Cardiac fibroblast (primary cell): ENCODE measurements around the gene RHPN2.
"Not testable (repeated sequence)": the region's sequence is repeated elsewhere in the genome, so short reads cannot be mapped to it uniquely, and the experiment has no call there.

ENCODE experiments used
- DNase-seq, 2 donors: peaks; one replicate each; pipeline versions ENCODE4 v3.0.0 to v3.0.0-alpha.2; 2010; ENCODE audit warnings: low read depth in 2 of 2
- H3K4me3 ChIP-seq, 2 donors: replicated peaks in 1 of 2; 1 replicate in 1 of 2; 2 replicates in 1 of 2; pipeline ENCODE4 v1.5.1; 2011; ENCODE audit warnings: low read depth in 2 of 2, low read length in 2 of 2, mild to moderate bottlenecking in 2 of 2, moderate library complexity in 1 of 2
- CTCF ChIP-seq: IDR thresholded peaks from one replicate; pipeline ENCODE4 v1.5.1; 2011; ENCODE audit warnings: low read depth, mild to moderate bottlenecking, low read length, inconsistent platforms

Gene RHPN2

GRCh38 chr19:33055718-33056117 is 9.0 kb downstream of the RHPN2 start:
- H3K4me3 ChIP-seq: no peak overlapping the region
- peak; percentile 66 to 79 for DNase-seq
- TF ChIP-seq CTCF: no peak

- no peak for DNase-seq
- TF ChIP-seq CTCF: no peak
Observed at GRCh38 chr19:33054623-33055022, 10.1 kb downstream of the RHPN2 start.

GRCh38 chr19:33052352-33052972 is 12.2 kb downstream of the RHPN2 start:
- TF ChIP-seq CTCF: no peak
- no peak overlapping the region for H3K4me3 ChIP-seq
- DNase-seq: peak; percentile 65 to 70

More at GRCh38 chr19:33054623-33055022, 10.1 kb downstream of the RHPN2 start:
- H3K4me3 ChIP-seq: no peak overlapping the region

GRCh38 chr19:33050110-33050509 is 14.6 kb downstream of the RHPN2 start:
- DNase-seq: no peak
- TF ChIP-seq CTCF: no peak
- H3K4me3 ChIP-seq: no peak overlapping the region

GRCh38 chr19:33048806-33049676 is 15.6 kb downstream of the RHPN2 start:
- TF ChIP-seq CTCF: no peak
- DNase-seq: peak in 1 of 2 donors; percentile 65
- no peak overlapping the region for H3K4me3 ChIP-seq

GRCh38 chr19:33047422-33047821 is 17.3 kb downstream of the RHPN2 start:
- TF ChIP-seq CTCF: no peak
- DNase-seq: no peak
- no peak overlapping the region for H3K4me3 ChIP-seq

- DNase-seq, H3K4me3 ChIP-seq: not testable (repeated sequence)
Observed at GRCh38 chr19:33041828-33042160, 22.9 kb downstream of the RHPN2 start.
